Measurements from ENCODE around the gene SOBP.

SOBP gene

DNA sequence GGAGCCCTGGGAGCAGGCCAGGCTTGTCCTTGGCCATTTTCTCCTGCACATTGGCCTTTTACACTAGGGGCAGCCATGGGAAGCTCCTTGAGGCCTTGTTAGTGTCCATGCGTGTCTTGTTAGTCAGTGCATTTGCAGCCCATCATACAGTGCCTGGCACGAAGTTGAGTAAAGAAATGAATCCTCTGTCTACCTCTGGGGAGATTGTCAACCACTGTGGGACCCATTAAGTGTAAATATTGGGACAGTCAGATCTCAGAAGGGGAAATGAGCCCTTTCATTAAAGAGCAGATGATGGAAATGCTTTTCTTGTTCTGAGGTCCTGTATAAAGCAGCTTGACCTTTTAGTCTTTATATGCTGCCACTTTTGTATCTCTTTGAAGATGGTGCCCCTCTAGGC, 33.9 kb downstream of the SOBP start:
- Histone ChIP-seq H3K4me1 (ENCODE audit: insufficient read depth, low read length) (no peaks in the 10 kb centered on the region), H3K9ac (ENCODE audit: low read depth, low read length) (no peak overlapping the region), H4K20me1 (ENCODE audit: insufficient read depth, low read length) (no peaks in the 10 kb centered on the region), H3K27ac (ENCODE audit: low read length) (no peak overlapping the region), H3K9me3 (ENCODE audit: insufficient read depth, low read length, severe bottlenecking) (no peaks in the 10 kb centered on the region), H3K27me3 (ENCODE audit: insufficient read depth, low read length, poor library complexity) (no peaks in the 10 kb centered on the region), H3K4me3 (ENCODE audit: low read depth in 1 of 2, low read length in 2 of 2) (no peak overlapping the region), H3K4me2 (ENCODE audit: insufficient read depth, low read length) (no peak overlapping the region), H3K79me2 (ENCODE audit: insufficient read depth, low read length) (no peaks in the 10 kb centered on the region), H3K36me3 (ENCODE audit: insufficient read depth, low read length) (0 out of 2 replicates have a peak, but pooled peaks cover 4% of the 10 kb centered on the region), H2AFZ (ENCODE audit: low read depth, low read length) (no peak overlapping the region)
- ATAC-seq (ENCODE audit: insufficient read depth, low read depth) (no peak), DNase-seq (no peak)
- TF ChIP-seq, protein P1, sequence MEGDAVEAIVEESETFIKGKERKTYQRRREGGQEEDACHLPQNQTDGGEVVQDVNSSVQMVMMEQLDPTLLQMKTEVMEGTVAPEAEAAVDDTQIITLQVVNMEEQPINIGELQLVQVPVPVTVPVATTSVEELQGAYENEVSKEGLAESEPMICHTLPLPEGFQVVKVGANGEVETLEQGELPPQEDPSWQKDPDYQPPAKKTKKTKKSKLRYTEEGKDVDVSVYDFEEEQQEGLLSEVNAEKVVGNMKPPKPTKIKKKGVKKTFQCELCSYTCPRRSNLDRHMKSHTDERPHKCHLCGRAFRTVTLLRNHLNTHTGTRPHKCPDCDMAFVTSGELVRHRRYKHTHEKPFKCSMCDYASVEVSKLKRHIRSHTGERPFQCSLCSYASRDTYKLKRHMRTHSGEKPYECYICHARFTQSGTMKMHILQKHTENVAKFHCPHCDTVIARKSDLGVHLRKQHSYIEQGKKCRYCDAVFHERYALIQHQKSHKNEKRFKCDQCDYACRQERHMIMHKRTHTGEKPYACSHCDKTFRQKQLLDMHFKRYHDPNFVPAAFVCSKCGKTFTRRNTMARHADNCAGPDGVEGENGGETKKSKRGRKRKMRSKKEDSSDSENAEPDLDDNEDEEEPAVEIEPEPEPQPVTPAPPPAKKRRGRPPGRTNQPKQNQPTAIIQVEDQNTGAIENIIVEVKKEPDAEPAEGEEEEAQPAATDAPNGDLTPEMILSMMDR (IDR thresholded peaks at IDR 0.05; ENCODE audit: borderline replicate concordance, extremely low read depth, low read length, poor library complexity, severe bottlenecking): no peak
- TF ChIP-seq EZH2 (IDR thresholded peaks at IDR 0.05; ENCODE audit: borderline replicate concordance, low read depth, low read length, severe bottlenecking): no peak

DNA sequence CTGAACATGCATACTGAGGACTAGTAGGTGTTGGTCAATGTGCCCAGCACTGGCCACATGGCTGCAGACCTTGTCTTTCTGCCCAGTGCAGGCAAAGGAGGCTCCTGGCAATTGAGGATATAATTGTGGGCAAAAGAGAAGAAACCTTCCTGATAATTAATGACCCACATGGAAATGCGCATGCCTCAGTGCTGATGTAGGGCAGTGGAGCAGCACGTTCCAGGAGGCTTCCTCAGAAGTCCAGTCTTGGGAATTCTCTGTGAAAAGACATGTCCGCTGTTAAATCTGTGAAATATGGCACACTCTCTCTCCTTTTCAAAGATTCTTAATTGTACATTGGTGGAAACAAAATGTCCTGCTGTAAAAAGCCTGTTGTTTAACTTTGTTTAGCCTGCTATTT, 34.7 kb downstream of the SOBP start:
- Histone ChIP-seq H3K27me3 (ENCODE audit: insufficient read depth, low read length, poor library complexity) (no peaks in the 10 kb centered on the region), H3K9me3 (ENCODE audit: insufficient read depth, low read length, severe bottlenecking) (no peaks in the 10 kb centered on the region), H3K36me3 (ENCODE audit: insufficient read depth, low read length) (0 out of 2 replicates have a peak, but pooled peaks cover 4% of the 10 kb centered on the region), H3K4me2 (ENCODE audit: insufficient read depth, low read length) (no peak overlapping the region), H3K4me1 (ENCODE audit: insufficient read depth, low read length) (no peaks in the 10 kb centered on the region), H2AFZ (ENCODE audit: low read depth, low read length) (no peak overlapping the region), H3K4me3 (ENCODE audit: low read depth in 1 of 2, low read length in 2 of 2) (no peak overlapping the region), H3K9ac (ENCODE audit: low read depth, low read length) (no peak overlapping the region), H3K27ac (ENCODE audit: low read length) (no peak overlapping the region), H3K79me2 (ENCODE audit: insufficient read depth, low read length) (no peaks in the 10 kb centered on the region), H4K20me1 (ENCODE audit: insufficient read depth, low read length) (no peaks in the 10 kb centered on the region)
- ATAC-seq (ENCODE audit: insufficient read depth, low read depth) (no peak), DNase-seq (no peak)
- TF ChIP-seq EZH2 (IDR thresholded peaks at IDR 0.05; ENCODE audit: borderline replicate concordance, low read depth, low read length, severe bottlenecking): no peak
- TF ChIP-seq, protein P1 (IDR thresholded peaks at IDR 0.05; ENCODE audit: borderline replicate concordance, extremely low read depth, low read length, poor library complexity, severe bottlenecking): no peak

DNA sequence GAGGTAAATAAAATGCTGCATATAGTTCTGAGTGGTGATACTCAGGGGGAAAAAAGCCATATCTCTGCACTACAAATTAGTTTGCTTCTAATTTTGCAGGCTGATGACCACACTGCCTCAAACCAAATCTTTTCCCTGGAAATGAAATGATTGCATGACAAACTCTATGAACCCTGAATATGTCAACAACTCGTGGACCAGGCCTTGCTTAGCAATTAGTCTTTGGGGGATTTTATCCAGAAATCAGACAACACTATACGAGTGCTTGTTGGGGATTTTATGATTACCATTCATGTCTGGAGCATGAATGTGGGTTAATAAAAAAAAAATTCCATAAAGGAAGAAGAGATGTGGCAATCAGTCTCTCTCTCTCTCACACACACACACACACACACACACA, 42.0 kb downstream of the SOBP start:
- H3K4me1 ChIP-seq (ENCODE audit: insufficient read depth, low read length): no peaks in the 10 kb centered on the region
- H3K36me3 ChIP-seq (ENCODE audit: insufficient read depth, low read length): peaks cover 12% of the 10 kb centered on the region; the same call in 1 of the 2 replicates
- H3K4me2 ChIP-seq (ENCODE audit: insufficient read depth, low read length): no peak overlapping the region
- 0 out of 2 replicates have a peak, but pooled peaks cover 2% of the 10 kb centered on the region for H4K20me1 ChIP-seq (ENCODE audit: insufficient read depth, low read length)
- no peak overlapping the region for H2AFZ ChIP-seq (ENCODE audit: low read depth, low read length)
- ATAC-seq (ENCODE audit: insufficient read depth, low read depth) (no peak), DNase-seq (no peak)
- H3K79me2 ChIP-seq (ENCODE audit: insufficient read depth, low read length): no peaks in the 10 kb centered on the region
- H3K9ac ChIP-seq (ENCODE audit: low read depth, low read length): no peak overlapping the region
- no peaks in the 10 kb centered on the region for H3K27me3 ChIP-seq (ENCODE audit: insufficient read depth, low read length, poor library complexity)
- no peaks in the 10 kb centered on the region for H3K9me3 ChIP-seq (ENCODE audit: insufficient read depth, low read length, severe bottlenecking)
- H3K27ac ChIP-seq (ENCODE audit: low read length): no peak overlapping the region
- TF ChIP-seq EZH2 (IDR thresholded peaks at IDR 0.05; ENCODE audit: borderline replicate concordance, low read depth, low read length, severe bottlenecking): no peak
- TF ChIP-seq, protein P1 (IDR thresholded peaks at IDR 0.05; ENCODE audit: borderline replicate concordance, extremely low read depth, low read length, poor library complexity, severe bottlenecking): no peak
- no peak overlapping the region for H3K4me3 ChIP-seq (ENCODE audit: low read depth in 1 of 2, low read length in 2 of 2)

DNA sequence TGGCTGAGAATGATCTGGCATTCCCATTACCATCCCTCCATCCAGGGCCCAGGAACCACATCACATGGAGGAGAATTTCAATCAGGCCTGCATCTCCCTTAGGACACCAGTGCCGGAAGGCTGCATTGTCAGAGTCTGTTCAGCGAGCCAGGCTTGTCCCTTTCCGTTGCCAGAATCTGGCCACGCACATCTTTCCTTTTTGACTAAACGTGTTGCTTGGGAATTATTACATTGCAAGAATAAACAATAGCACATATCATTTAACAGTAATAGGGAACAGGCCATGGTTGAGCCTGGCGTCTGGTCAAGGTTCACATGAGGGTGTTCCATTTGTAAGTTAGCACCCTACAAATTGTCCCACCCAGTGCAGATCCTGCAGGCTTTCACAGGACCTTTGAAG, 42.8 kb downstream of the SOBP start:
- no peak for ATAC-seq (ENCODE audit: insufficient read depth, low read depth)
- Histone ChIP-seq H3K4me2 (ENCODE audit: insufficient read depth, low read length) (no peak overlapping the region), H3K4me3 (ENCODE audit: low read depth in 1 of 2, low read length in 2 of 2) (no peak overlapping the region), H3K79me2 (ENCODE audit: insufficient read depth, low read length) (no peaks in the 10 kb centered on the region), H3K9ac (ENCODE audit: low read depth, low read length) (no peak overlapping the region), H4K20me1 (ENCODE audit: insufficient read depth, low read length) (0 out of 2 replicates have a peak, but pooled peaks cover 2% of the 10 kb centered on the region), H3K36me3 (ENCODE audit: insufficient read depth, low read length) (peaks cover 12% of the 10 kb centered on the region; the same call in 1 of the 2 replicates), H2AFZ (ENCODE audit: low read depth, low read length) (no peak overlapping the region), H3K9me3 (ENCODE audit: insufficient read depth, low read length, severe bottlenecking) (no peaks in the 10 kb centered on the region), H3K27me3 (ENCODE audit: insufficient read depth, low read length, poor library complexity) (no peaks in the 10 kb centered on the region), H3K4me1 (ENCODE audit: insufficient read depth, low read length) (no peaks in the 10 kb centered on the region), H3K27ac (ENCODE audit: low read length) (no peak overlapping the region)
- no peak for DNase-seq
- TF ChIP-seq EZH2 (IDR thresholded peaks at IDR 0.05; ENCODE audit: borderline replicate concordance, low read depth, low read length, severe bottlenecking): no peak
- TF ChIP-seq, protein P1 (IDR thresholded peaks at IDR 0.05; ENCODE audit: borderline replicate concordance, extremely low read depth, low read length, poor library complexity, severe bottlenecking): no peak
